Measurements from ENCODE around the gene SIK3. TPM values are rescaled to one million over a fixed set of nuclear protein-coding genes. Genes with fewer than 3 reads are reported as not detected.
A peak's percentile ranks its signal among the peaks of the same experiment; 100 is the strongest.

SIK3 gene
- total and polyA plus RNA-seq, 2 experiments from 2014 or later = 29.1 to 58.5 TPM

- H3K27ac ChIP-seq = no peak overlapping the region
- peaks cover 46% of the 10 kb centered on the region for H3K4me1 ChIP-seq (ENCODE audit: low read depth)
- no peaks in the 10 kb centered on the region for H3K9me3 ChIP-seq (ENCODE audit: low read depth)
- no peak for TF ChIP-seq CTCF (IDR thresholded peaks at IDR 0.05; ENCODE audit: low read depth, low read length)
- DNase-seq (ENCODE audit: low read depth in 1 of 2, low spot score in 1 of 2) = no peak
- no peaks in the 10 kb centered on the region for H3K36me3 ChIP-seq
- no peaks in the 10 kb centered on the region for H3K27me3 ChIP-seq
- H3K4me3 ChIP-seq = no peak overlapping the region
Measured at GRCh38 chr11:116833491-116833815, 264.8 kb downstream of the SIK3 start.

GRCh38 chr11:116832350-116833290 lies 265.6 kb downstream of the SIK3 start:
- H3K4me1 ChIP-seq (ENCODE audit: low read depth) = peaks cover 41% of the 10 kb centered on the region
- H3K4me3 ChIP-seq = no peak overlapping the region
- H3K27ac ChIP-seq = no peak overlapping the region
- H3K9me3 ChIP-seq (ENCODE audit: low read depth) = no peaks in the 10 kb centered on the region
- TF ChIP-seq CTCF (IDR thresholded peaks at IDR 0.05; ENCODE audit: low read depth, low read length) = no peak
- no peak for DNase-seq (ENCODE audit: low read depth in 1 of 2, low spot score in 1 of 2)
- H3K27me3 ChIP-seq = no peaks in the 10 kb centered on the region
- H3K36me3 ChIP-seq = no peaks in the 10 kb centered on the region

GRCh38 chr11:116831790-116832349 lies 266.4 kb downstream of the SIK3 start:
- no peak for TF ChIP-seq CTCF (IDR thresholded peaks at IDR 0.05; ENCODE audit: low read depth, low read length)
- H3K4me3 ChIP-seq = no peak overlapping the region
- no peak for DNase-seq (ENCODE audit: low read depth in 1 of 2, low spot score in 1 of 2)
- H3K36me3 ChIP-seq = no peaks in the 10 kb centered on the region
- peaks cover 37% of the 10 kb centered on the region for H3K4me1 ChIP-seq (ENCODE audit: low read depth)
- no peak overlapping the region for H3K27ac ChIP-seq
- no peaks in the 10 kb centered on the region for H3K27me3 ChIP-seq
- no peaks in the 10 kb centered on the region for H3K9me3 ChIP-seq (ENCODE audit: low read depth)

GRCh38 chr11:116830184-116830912 lies 267.9 kb downstream of the SIK3 start:
- Histone ChIP-seq H3K27ac (no peak overlapping the region), H3K27me3 (no peaks in the 10 kb centered on the region), H3K9me3 (ENCODE audit: low read depth) (no peaks in the 10 kb centered on the region), H3K4me1 (ENCODE audit: low read depth) (peaks cover 32% of the 10 kb centered on the region), H3K4me3 (no peak overlapping the region), H3K36me3 (no peaks in the 10 kb centered on the region)
- TF ChIP-seq CTCF (IDR thresholded peaks at IDR 0.05; ENCODE audit: low read depth, low read length) = no peak
- DNase-seq (ENCODE audit: low read depth in 1 of 2, low spot score in 1 of 2) = no peak

GRCh38 chr11:116829525-116830183 lies 268.6 kb downstream of the SIK3 start, which contains the start of gene APOC3:
Gene APOC3 (plus strand): TSS chr11:116829907. CDS start chr11:116830583, 676 bp downstream.
- H3K9me3 ChIP-seq (ENCODE audit: low read depth) = no peaks in the 10 kb centered on the region
- DNase-seq (ENCODE audit: low read depth in 1 of 2, low spot score in 1 of 2) = peak in 1 of 2 donors; percentile 67
- peaks cover 29% of the 10 kb centered on the region for H3K4me1 ChIP-seq (ENCODE audit: low read depth)
- H3K36me3 ChIP-seq = no peaks in the 10 kb centered on the region
- no peak within 1 kb of the TSS for H3K27ac ChIP-seq
- no peak for TF ChIP-seq CTCF (IDR thresholded peaks at IDR 0.05; ENCODE audit: low read depth, low read length)
- no peaks in the 10 kb centered on the region for H3K27me3 ChIP-seq
- H3K4me3 ChIP-seq = no peak within 1 kb of the TSS

All from cardiac muscle cell (in vitro differentiated cells and primary cell).